GF-D8 (cell line): ENCODE measurements around the gene SSTR3.

Experiments used
- DNase-seq: peaks from one replicate; lab custom pipeline; 2025; lab: John Stamatoyannopoulos, UW

Gene SSTR3

DNA sequence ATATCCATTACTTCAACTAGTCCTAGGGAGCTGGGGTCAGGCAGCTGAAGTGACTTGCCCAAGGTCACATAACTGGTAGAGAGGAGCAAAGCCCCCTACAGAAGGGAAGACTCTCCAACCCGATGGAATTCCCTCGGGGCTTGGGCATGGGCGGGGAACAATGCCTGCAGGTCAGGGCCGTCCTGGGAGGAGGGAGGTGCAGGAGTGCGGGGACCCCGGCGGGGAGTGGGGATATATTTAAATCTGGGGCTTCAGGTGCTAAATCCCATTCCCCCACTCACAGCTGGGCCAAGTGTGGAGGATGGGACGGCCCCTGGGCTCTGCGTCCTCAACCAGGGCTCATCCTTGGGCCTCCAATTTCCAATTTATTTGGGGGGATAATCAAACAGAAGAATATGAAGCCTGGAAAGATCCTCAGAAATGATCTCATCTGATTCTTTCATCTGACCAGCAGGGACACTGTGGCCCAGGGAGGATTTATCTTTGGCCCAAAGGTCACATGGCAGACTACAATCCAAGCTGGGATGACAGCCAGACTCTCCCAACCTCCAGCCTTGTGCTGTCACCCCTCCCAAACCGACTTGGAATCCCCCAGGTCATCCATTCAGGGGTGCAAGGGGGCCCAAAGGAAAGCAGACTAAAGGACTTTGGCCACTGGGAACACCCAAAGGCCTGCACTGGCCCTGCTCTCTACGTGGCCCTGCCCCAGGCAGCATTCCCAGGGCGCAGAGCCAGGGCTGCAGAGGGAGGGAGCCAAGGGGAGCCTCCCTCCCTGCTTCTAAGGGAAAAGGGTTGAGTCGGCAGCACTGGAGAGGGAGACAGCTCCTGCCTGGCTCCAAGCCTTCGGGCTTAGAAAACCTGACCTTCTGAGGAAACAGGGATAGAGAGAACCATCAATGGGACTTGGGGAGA lies 15.5 kb downstream of the SSTR3 start:
- no peak for DNase-seq

DNA sequence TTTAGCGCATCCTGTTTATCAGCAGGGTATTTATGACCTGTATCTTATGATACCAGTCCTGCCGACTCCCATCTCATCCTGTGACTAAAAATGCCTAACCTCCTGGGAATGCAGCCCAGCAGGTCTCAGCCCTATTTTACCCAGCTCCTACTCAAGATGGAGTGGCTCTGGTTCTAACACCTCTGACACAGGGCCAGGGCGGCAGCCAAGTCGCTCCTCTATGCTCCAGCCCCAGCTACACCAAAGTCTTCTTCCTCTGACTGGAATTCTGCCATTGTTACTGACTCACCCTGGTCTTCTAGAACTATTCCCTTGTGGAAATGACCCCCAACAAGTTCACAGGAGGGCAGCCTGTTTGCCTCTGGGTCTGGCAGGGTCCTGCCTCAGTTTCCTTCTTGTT lies 16.4 kb downstream of the SSTR3 start:
- no peak for DNase-seq

DNA sequence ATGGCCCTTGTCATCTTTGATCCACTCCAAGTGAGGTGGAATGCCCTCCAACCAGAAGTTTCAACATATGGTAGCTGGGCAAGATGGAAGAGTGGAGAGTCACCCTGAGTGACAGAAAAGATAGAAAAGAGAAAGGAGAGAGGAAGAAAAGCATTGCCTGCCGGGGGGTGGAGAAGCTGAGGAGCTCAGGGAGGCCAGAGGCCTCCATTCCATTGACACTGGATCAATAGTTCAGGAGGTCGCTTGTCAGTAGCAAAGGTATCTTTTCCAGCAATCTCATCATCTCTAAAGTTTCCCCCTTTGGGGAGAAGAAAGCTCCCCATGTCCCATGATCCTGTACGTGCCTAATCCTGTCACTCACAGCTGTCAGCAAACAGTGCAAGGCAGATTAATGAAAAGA lies 17.5 kb downstream of the SSTR3 start:
- DNase-seq = no peak

DNA sequence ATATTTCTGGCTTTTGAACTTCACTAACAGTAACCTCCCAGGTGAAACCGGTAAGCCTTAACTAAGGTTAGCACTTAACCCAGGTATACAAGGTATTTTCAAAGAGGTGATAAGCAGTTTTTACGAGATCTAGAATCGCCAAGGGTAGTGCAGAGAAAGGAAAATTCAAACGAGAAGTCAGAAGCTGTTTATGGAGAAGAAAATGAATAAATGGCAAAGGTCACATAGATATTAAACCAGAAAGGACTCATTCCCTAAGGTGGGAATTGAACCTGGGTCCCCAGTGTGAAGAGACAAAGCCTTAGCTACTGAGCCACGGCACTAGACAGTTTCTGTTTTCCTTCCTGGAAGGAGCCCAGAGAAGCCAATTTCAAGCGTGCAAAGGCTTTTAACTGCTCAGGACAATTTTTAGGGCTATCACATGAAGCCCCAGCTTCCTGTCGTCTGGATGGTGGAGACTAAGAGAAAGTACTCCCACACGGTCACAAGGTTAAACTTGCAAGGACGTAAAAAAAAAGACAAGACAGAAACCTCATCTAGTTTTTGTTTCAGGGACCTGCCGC lies 18.6 kb downstream of the SSTR3 start:
- DNase-seq = peak; percentile 71

DNA sequence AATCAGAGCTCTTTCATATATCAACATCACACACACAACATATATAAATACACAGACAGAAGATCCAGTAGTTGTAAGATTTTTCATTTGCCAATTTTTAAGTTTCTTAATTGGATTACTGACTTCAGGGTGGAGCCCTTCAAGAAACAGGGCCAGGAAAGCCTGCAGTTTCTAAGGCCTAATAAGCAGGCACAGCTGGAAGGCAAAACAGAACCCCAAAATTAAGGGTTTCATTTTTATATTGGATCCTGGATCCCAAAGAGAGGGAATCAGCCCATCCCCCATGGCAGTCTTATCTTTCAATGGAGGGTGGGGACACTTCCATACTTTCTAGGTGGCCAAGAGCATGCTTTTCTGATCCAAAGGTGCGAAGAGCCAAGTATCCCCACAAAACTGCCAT lies 19.5 kb downstream of the SSTR3 start:
- no peak for DNase-seq

DNA sequence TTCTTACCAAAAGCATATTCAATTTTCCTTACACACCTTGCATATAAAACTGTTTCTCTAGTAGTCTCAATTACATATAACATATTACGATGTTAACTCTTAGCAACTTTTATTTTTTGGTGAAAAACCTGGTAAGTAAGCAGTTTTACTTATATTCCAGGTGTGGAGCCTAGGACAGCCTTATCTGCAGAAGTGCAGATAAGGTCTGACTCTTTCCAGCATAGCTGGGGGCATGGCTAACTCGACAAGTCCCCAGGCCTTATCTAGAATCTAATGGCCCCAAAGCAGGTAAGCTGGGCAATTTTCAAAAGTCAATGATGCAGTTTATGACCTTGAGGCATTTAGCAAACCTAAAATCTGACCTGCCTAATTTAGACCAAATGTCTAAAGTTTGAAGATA lies 20.1 kb downstream of the SSTR3 start:
- DNase-seq = no peak

DNA sequence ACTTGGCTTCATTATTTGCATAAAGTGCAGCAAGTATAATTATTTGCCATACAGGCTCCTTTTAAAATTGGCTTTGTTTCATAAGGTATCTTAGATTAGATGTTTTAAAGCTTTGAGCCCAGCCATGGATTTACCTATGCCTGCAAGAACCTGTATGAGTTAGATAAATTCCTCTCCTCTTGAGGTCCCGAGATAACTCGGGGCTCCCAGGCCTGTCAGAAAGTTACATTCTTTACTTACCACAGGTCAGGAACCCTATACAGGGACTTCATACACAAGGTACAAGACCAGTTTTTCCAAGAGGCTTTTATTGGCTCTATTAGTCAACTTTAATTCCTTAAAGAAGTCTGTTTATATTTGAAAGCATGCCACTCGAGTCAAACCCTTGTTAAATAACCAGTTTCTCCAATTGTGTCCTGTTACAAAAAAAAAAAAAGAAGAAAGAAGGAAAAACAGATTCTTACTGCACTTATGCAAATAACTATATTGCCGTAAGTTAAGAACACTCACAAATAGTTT lies 22.0 kb downstream of the SSTR3 start:
- DNase-seq = no peak

DNA sequence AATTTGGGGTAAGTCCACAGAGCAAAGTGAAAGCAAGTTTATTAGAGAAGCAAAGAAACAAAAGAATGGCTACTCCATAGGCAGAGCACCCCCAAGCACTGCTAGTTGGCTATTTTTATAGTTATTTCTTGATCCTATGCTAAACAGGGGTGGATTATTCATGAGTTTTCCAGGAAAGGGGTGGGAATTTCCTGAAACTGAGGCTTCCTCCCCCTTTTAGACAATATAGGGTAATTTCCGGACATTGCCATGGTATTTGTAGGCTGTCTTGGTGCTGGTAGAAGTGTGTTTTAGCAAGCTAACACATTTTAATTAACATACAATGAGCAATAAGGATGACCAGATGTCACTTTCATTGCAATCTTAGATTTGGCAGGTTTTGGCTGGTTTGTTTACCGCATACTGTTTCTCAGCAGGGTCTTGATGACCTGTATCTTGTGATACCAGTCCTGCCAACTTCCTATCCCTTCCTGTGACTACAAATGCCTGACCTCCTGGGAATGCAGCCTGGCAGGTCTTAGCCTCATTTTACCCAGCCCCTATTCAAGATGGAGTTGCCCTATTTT lies 23.3 kb downstream of the SSTR3 start:
- DNase-seq = no peak

DNA sequence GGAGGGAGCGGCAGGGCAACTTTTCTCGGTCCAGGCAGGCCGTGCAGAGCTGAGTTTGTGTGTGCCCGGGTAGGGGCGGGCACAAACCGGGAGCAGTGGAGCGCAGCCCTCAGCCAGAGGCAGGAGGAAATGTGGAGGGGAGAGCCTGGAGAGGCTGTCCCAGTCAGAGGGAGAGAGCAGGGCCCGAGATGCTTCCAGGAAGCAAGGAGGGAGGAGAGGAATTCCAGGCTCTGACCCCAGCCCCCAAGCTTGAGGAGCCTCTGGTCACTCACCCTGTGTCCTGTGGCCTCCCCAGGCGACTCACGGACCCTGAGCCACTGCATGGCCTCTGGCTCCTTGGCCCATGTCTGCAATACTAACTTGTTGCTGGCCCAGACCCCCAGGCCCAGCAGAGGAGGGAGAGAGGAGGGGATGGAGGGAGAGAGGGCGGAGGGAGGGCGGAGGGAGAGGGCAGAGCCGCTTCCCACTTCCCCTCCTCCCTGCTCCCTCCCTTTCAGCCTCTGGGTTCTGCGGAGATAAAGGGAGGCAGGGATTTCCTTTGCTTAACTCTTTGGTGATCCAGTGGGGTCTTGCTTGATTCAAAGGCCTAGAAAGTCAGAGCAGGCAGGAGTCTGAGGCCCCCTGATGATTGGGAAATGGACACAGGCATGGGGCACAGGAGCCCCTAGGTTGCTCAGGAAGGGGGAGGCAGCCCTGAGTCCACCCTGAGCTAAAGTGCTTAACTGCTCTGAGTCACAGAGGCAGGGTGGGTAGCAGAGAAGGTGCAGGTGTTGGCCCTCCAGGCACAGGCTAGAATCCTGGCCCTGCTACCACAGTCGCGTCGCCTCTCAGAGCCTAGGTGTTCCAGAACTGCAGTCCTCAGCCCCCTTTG lies 24.2 kb downstream of the SSTR3 start, which contains the start of gene C1QTNF6:
TSS of gene C1QTNF6 (minus strand) at position 357 of the 871 bp plus-strand sequence. CDS start at position 323, 34 bp downstream.
- no peak for DNase-seq

DNA sequence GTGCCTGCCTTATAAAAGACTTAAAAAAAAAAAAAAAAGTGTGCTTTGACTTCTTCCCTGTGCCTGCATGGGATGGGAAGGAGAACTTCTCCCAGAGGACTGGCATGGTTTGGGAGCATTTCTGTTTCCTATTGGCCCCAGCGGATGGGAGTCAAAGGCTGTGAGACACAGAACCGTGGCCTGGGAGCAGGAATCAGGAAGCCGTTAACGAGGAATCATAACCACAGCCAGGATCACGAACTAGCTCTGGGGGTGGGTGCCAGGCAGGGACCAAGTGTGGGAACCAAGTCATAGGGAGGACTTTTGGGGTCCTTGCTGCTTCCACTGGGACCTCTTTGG lies 24.8 kb downstream of the SSTR3 start:
- no peak for DNase-seq

DNA sequence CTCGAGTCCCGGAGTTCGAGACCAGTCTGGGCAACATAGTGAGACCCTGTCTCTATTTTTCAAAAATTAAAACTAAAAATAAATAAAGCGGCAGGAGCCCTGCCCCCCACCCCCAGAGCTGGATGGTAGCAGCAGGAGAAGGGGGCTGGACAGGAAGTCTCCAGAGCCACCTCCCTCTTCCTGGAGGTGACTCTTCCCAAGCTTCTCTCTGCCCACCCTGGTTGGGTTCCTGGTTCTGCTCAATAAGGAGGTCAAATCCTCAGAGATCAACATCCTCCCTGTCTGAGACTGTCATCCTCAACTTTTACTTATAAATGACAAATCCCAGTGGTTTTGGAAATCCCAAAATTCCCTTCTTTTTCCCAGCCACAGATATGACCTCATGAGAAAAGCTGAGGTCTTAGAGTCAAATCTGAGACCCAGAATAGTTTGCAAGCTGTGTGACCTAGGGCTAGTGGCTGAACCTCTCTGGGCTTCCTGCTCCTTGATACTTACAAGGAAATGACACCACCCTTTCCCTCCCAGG lies 25.2 kb downstream of the SSTR3 start:
- DNase-seq = no peak

DNA sequence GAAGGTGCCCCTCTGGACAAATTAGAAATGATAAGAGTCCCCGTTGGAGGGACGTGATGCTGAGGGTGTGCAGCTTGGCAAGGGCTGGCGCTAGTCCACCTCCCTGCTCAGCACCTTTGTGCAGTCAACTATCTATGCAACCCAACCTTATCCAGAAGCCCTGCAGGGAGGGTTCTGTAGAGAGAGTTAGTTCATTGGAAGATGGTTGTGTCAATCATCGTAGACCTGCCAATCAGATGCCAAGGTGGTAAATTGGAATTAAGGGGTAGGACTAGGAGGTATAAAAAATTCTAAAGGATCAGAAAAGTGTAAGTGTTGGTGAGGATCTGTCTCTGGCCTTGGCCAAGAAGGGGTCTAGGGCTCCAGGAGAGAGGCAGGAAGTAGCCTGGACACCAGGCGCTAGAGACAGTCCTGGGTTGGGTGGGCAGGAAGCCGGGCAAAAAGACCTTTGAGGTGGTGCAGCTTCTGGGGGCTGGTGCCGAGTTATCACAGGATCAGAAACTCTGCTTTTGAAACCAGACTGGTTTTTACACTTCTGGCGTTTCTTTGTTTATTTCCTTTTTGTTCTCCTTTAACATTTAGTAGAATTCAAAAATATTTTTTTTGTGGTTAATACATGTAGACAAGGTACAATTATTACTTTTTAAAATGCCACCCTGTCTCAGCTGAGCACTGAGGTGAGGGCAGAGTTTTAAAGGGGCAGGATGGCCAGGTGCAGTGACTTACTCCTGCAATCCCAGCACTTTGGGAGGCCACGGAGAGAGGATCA lies 25.9 kb downstream of the SSTR3 start:
- DNase-seq = no peak

DNA sequence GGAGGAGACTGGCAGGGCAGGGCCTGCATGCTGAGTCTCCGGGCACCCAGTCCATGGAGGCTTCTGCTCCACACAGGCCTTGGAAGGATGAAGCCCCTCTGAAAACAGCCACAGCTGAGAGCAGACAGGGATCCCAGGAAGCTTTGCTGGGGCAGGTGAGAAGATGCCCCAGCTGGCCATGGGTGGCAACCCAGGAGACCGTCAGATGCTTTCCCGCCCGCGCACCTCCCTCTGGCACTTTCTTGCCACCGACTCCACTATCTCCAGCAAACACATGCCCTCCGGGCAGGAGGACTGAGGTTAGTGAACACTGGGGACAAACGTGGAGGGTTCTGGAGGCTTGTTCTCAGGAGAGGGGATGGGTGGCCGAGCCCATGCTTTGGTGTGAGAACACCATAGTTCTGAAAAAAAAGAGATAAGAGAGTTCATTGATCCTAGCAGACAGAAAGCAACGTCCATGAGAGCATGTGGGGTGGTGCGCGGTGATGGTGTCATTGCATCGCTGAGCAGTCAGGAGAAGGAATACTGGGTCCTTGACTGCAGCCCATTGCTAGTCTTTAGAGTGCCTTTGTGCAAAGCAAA lies 26.5 kb downstream of the SSTR3 start:
- DNase-seq = no peak

DNA sequence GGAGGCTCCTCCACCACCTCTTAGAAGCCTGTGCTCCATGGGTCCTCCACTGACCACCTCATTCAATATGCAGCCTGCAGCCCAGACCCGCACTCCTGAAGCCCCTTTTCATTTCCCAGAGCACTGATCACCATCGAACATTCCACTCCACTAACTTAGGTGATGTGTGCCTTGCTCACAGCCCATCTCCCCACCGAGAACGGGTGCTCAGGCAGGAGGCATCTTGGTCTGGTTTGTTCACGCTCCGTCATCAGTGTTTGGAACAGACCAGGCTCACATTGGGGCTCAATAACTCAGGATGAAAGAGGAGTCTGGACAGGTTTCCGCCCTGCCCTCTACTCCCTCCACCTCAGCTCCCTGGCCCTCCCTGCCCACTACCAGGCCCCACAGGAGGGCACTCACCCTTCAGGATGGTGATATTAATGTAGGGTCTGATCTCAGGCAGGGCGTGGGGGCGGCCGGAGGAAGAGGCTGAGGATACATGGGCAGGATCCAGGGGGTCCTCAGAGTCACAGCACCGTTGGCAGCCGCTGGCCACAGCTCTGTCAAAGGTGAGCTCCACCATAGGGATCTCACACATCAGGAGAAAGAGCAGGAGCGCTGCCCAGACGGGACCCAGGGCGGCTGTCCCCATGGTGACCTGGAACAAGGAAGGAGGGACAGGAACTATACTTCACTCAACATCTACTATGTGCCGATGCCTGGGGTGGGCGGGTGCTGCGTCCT lies 27.3 kb downstream of the SSTR3 start:
- no peak for DNase-seq

DNA sequence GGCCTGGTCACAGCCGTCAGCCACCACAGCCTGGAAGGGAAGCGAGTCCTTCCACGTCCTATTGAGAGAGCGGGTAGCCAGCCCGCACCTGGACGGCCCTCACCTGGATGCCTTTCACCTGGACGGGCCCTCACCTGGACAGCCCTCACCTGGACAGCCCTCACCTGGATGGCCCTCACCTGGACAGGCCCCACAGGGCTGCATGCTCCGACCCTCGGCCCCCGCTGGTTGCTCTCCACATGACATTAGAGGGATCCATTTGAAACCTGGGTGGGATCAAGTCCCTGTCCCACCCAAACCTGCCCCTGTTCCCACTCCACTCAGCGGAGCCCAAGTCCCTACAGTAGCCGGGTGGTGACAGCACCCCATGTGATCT lies 27.9 kb downstream of the SSTR3 start:
- no peak for DNase-seq

DNA sequence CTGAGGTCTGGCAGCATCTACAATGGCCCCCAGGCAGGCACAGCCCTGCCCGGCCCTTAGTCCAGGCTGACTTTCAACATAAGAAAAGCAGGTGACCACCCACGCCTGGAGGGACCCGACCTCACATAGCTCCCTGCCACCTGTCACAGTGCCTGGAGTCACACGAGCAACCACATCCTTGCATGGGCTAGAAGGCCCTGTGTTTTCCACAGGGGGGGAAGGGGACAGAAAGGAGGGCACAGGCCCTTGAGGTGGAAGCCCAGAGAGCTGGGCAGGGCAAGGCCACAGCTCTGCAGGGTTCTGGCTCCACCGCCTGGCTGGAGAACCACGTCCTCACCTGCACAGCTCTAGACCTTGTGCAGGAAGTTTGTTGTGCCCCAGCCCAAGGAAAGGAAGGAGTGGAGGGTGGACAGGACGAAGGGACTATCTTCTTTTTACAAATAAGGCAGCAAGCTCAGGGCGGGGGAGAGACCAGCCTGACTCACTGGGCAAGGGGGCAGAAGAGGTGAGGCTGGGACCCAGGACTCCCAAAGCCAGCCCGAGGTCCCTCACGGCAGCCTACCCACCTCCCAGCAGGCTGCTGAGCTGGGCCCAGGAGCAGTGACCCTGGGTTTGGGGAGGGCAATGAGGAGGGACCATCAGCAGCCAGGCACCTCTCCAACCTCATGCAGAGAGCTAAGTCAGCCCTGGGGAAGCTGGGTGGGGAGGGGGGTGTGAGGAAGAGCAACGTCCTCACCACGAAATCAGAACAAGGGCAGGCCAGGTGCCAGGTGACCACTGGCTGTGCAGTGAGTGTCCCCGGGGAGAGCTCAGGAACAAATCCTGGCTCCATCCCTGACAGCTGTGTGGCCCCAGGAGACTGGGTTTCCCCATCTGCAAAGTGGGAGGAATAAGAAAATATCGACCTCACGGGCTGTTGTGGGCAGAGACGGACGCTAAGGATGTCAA lies 28.6 kb downstream of the SSTR3 start:
- no peak for DNase-seq

DNA sequence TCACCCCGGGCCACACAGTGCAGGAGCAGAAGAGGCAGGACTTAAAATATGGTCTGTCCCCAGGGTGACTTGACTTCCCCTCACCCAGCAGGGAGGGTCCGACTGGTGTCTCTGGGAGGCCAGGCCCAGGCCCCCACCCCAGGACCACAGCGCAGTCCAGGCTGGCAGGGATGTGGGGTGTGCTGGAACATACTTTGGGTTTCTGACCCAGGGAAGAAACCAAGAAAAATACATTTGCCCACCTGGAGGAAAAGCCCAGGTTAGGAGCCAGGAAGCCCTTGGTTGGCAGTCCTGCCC lies 29.4 kb downstream of the SSTR3 start:
- no peak for DNase-seq

DNA sequence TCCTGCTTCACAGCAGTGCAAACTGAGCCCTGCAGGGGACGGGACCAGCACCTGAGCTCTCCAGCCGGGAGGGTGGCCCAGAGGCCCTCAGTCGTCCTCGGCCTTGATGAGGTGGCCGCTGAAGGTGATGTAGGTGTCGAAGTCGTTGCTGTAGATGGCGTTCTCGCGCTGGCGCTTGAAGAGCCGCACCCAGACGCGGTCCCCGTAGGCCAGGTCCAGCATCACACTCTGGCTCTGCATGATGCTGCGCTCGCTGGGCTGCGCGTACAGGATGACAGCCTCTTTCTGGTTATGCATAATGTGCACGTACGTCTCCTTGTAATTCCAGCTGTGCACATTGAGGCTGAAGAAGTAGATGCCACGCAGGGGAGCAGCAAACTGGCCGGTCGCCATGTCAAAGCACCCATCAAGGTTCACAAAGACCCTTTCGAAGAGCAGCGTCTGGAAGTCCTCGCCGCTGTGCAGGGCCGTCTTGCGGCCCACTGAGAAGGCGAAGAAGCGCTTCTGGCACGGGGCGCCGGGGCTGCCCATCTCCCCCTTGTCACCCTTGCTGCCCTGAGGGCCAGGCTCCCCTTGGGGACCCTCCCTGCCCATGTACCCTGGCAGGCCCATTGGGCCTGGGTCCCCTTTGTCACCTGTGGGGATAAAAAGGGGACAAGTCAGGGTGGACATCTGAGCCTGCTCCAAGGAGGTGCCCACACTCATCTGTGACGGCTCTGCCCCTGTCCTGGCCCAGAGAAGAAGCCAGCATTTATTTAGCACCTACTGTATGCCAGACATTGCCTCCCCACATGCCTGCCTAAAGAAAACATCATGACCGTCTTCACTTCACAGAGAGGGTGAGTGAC lies 30.0 kb downstream of the SSTR3 start:
- no peak for DNase-seq
